Islet precursor cell (in vitro differentiated cells): ENCODE measurements around the gene SYNE4.
"Not testable (repeated sequence)": the region's sequence is repeated elsewhere in the genome, so short reads cannot be mapped to it uniquely, and the experiment has no call there.

Experiments used
- DNase-seq: peaks from one replicate; pipeline ENCODE4 v3.0.0-alpha.2; 2018

SYNE4 gene

GRCh38 chr19:36008336-36008978 is at the start of gene SYNE4:
Gene SYNE4 (minus strand): TSS chr19:36008813. CDS start chr19:36008681, 132 bp downstream.
- peak; percentile 93 for DNase-seq

- peak; percentile 96 for DNase-seq
Observed at GRCh38 chr19:36054733-36055686, 46.4 kb upstream of the SYNE4 start, which contains the start of gene WDR62. Gene WDR62 (plus strand): TSS chr19:36054897. CDS start chr19:36054972, 75 bp downstream.

GRCh38 chr19:36054119-36054732 is 45.6 kb upstream of the SYNE4 start, which contains the start of gene THAP8:
Gene THAP8 (minus strand): TSS chr19:36054285. CDS start chr19:36054217, 68 bp downstream.
- DNase-seq: peak; percentile 98

- peak; percentile 63 for DNase-seq
Observed at GRCh38 chr19:36051637-36052036, 43.0 kb upstream of the SYNE4 start.

- peak; percentile 77 for DNase-seq
Observed at GRCh38 chr19:36051236-36051635, 42.6 kb upstream of the SYNE4 start.

- DNase-seq: no peak
Observed at GRCh38 chr19:36049080-36049698, 40.6 kb upstream of the SYNE4 start.

GRCh38 chr19:36047835-36048234 is 39.2 kb upstream of the SYNE4 start:
- no peak for DNase-seq

GRCh38 chr19:36046443-36047050 is 37.9 kb upstream of the SYNE4 start:
- DNase-seq: no peak

GRCh38 chr19:36043952-36044351 is 35.3 kb upstream of the SYNE4 start:
- DNase-seq: no peak

- peak; percentile 76 for DNase-seq
Observed at GRCh38 chr19:36041831-36042230, 33.2 kb upstream of the SYNE4 start.

- DNase-seq: not testable (repeated sequence)
Observed at GRCh38 chr19:36041092-36041491, 32.5 kb upstream of the SYNE4 start.

- no peak for DNase-seq
Observed at GRCh38 chr19:36040495-36040894, 31.9 kb upstream of the SYNE4 start.

- DNase-seq: peak; percentile 87
Observed at GRCh38 chr19:36032251-36033104, 23.9 kb upstream of the SYNE4 start, which contains the start of gene CLIP3. Gene CLIP3 (minus strand): TSS chr19:36032873. CDS start chr19:36032357, 516 bp downstream.

- DNase-seq: no peak
Observed at GRCh38 chr19:36031308-36031707, 22.7 kb upstream of the SYNE4 start.

GRCh38 chr19:36030264-36031148 is 21.9 kb upstream of the SYNE4 start:
- no peak for DNase-seq

GRCh38 chr19:36028313-36029041 is 19.9 kb upstream of the SYNE4 start:
- no peak for DNase-seq

GRCh38 chr19:36027696-36028095 is 19.1 kb upstream of the SYNE4 start:
- no peak for DNase-seq

- no peak for DNase-seq
Observed at GRCh38 chr19:36026091-36026876, 17.7 kb upstream of the SYNE4 start.

- DNase-seq: no peak
Observed at GRCh38 chr19:36025541-36025940, 16.9 kb upstream of the SYNE4 start.
